Stimulated activated CD4-positive, alpha-beta T cell treated with anti-CD3 and anti-CD28 coated beads, Interleukin-2, amount 100 ng/mL, for 4 hours (primary cell): ENCODE measurements around the gene FAM241A.

Experiments used
- DNase-seq: peaks from one replicate; pipeline ENCODE4 v3.0.0-alpha.2; 2020; ENCODE audit warnings: low read depth

The FAM241A gene

GRCh38 chr4:112214390-112215264, 69.4 kb downstream of the FAM241A start:
- no peak for DNase-seq

GRCh38 chr4:112219826-112220366, 74.6 kb downstream of the FAM241A start:
- no peak for DNase-seq

- no peak for DNase-seq
These were observed 77.1 kb downstream of the FAM241A start for GRCh38 chr4:112222219-112222955.

GRCh38 chr4:112225157-112225556, 79.9 kb downstream of the FAM241A start:
- DNase-seq: no peak

- DNase-seq: peak; percentile 94
These were observed 85.9 kb downstream of the FAM241A start for GRCh38 chr4:112230879-112231778.

GRCh38 chr4:112231779-112232713, 86.8 kb downstream of the FAM241A start, which contains the start of gene AP1AR:
Gene AP1AR, plus strand, starts transcription at chr4:112231787. Its CDS starts 305 bp downstream, at chr4:112232092.
- peak; percentile 61 for DNase-seq

GRCh38 chr4:112234952-112235609, 89.8 kb downstream of the FAM241A start:
- peak; percentile 57 for DNase-seq

- no peak for DNase-seq
These were observed 90.8 kb downstream of the FAM241A start for GRCh38 chr4:112236040-112236439.

- DNase-seq: no peak
These were observed 93.6 kb downstream of the FAM241A start for GRCh38 chr4:112238833-112239232.
